Putamen (tissue), 1 donor: ENCODE measurements around the gene PCSK1N.
"Not testable (repeated sequence)": the region's sequence is repeated elsewhere in the genome, so short reads cannot be mapped to it uniquely, and the experiment has no call there.

Experiments
- DNase-seq: peaks from one replicate; pipeline ENCODE4 v3.0.0-alpha.2; 2016; ENCODE audit warnings: low spot score

The PCSK1N gene

DNA sequence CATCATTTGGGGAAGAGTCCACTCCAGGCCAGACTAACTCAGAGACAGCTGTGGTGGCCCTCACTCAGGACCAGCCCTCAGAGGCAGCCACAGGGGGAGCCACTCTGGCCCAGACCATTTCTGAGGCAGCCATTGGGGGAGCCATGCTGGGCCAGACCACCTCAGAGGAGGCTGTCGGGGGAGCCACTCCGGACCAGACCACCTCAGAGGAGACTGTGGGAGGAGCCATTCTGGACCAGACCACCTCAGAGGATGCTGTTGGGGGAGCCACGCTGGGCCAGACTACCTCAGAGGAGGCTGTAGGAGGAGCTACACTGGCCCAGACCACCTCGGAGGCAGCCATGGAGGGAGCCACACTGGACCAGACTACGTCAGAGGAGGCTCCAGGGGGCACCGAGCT lies 12.4 kb downstream of the PCSK1N start:
- no peak for DNase-seq

GRCh38 chrX:48819394-48819793 lies 16.0 kb downstream of the PCSK1N start:
- not testable (repeated sequence) for DNase-seq

DNA sequence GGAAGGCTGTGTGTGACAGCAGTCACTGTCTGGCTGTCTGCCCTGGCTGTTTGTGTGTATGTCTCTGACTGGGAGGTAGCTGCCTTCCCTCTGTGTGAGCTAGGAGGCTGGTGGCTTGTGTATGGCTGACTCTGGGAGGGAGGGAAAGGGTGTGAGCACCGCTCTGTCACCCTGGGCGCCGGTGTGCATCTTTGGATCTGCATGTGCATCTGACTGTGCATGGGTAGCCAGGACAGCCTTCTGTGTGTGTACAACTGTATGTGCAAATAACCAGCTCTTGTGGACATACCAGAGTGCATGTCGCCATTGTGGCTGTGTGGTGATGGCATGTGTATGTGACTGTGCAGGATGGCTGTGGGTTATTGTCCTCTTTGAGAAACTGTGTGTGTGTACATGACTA lies 16.5 kb downstream of the PCSK1N start:
- DNase-seq: no peak

DNA sequence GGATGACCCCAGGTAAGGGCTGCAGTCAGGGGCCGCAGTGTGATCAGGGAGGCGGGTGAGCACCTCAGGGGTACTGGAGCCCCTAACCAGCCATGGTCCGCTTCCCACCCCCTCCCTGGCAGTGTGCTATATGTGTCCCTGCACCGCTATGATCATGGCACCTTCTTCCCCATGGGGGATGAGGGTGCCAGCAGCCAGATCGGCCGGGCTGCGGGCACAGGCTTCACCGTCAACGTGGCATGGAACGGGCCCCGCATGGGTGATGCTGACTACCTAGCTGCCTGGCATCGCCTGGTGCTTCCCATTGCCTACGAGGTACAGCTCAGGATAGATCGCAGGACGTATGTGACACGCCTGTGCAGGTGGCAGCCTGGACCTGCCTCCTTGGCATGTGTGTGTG lies 17.3 kb downstream of the PCSK1N start:
- DNase-seq: no peak

GRCh38 chrX:48816014-48816810 lies 19.2 kb downstream of the PCSK1N start:
- no peak for DNase-seq

DNA sequence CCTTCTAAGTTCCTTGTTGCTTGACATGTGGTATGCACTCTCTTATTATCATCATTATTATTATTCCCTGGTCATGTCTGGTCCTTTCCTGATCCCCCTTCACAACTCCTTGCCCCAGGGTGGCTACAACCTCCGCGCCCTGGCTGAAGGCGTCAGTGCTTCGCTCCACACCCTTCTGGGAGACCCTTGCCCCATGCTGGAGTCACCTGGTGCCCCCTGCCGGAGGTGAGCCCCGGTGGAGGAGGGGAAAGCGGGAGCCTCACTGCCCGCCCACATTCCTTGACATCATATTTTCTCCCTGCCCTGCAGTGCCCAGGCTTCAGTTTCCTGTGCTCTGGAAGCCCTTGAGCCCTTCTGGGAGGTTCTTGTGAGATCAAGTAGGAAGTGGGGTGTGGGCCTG lies 20.1 kb downstream of the PCSK1N start:
- DNase-seq: no peak

- no peak for DNase-seq
Measured at GRCh38 chrX:48814722-48815121, 20.7 kb downstream of the PCSK1N start.

GRCh38 chrX:48813644-48814043 lies 21.8 kb downstream of the PCSK1N start:
- no peak for DNase-seq

- DNase-seq: no peak
Measured at GRCh38 chrX:48806081-48806480, 29.3 kb downstream of the PCSK1N start.

- DNase-seq: no peak
Measured at GRCh38 chrX:48802905-48803200, 32.6 kb downstream of the PCSK1N start.

- DNase-seq: no peak
Measured at GRCh38 chrX:48802089-48802904, 33.1 kb downstream of the PCSK1N start.

GRCh38 chrX:48801280-48802088 lies 33.9 kb downstream of the PCSK1N start, which contains the start of gene HDAC6:
Gene HDAC6 (plus strand): TSS chrX:48802067. CDS start chrX:48802693, 626 bp downstream.
- peak; percentile 98 for DNase-seq

GRCh38 chrX:48800574-48801279 lies 34.7 kb downstream of the PCSK1N start:
- DNase-seq: no peak

DNA sequence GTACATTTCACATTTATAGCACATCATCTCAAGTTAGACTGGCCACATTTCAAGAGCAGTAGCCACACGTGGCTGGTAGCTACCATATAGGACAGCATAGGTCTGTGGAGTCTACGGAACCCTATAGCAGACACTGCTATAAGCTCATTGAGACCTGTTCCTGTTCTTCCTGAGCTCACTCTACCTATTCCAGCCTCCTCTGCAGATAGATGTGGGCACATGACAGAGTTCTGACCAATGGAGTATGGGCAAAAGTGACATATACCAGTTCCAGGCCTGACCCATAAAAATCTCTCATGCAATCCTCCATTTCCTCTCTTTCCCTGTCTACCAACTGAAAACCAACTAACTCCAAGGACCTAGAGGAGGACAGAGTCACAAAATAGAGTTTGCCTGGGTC lies 37.1 kb downstream of the PCSK1N start:
- DNase-seq: no peak

DNA sequence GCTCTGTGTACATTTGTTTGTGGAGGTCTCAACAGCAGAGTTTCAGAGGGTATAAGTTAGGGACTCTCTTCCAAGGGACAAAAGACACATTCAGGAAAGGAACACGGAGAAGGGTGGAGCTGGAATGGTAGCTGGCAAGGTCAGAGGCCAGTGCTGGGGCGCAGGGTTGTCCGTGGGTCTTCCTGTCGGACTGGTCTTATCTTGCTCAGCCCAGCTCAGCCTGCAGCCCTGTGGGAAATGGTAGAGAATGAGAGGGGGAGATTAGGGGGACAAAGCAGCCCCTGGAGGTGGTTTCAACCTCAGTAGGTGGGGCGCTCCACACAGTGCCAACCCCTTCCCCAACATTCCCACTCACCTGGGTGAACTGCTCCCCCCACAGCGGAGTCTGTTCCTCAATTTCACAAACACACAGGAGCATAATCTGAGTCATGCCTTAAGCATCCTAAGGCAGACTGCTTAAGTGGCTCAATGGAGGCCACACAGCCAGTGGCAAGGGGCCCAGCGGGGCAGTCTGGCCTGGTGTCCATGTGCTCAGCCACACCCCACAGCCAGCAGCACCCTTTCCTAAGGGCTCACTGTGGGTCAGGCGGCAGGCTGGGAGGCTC lies 40.4 kb downstream of the PCSK1N start:
- no peak for DNase-seq

- no peak for DNase-seq
Measured at GRCh38 chrX:48794340-48794910, 41.0 kb downstream of the PCSK1N start.

- no peak for DNase-seq
Measured at GRCh38 chrX:48793935-48794334, 41.5 kb downstream of the PCSK1N start.

GRCh38 chrX:48792219-48792618 lies 43.2 kb downstream of the PCSK1N start:
- DNase-seq: no peak

- no peak for DNase-seq
Measured at GRCh38 chrX:48791063-48791820, 44.2 kb downstream of the PCSK1N start.

GRCh38 chrX:48790477-48790876 lies 44.9 kb downstream of the PCSK1N start:
- no peak for DNase-seq
